ENCODE data around the gene PAGE2B.

DNA sequence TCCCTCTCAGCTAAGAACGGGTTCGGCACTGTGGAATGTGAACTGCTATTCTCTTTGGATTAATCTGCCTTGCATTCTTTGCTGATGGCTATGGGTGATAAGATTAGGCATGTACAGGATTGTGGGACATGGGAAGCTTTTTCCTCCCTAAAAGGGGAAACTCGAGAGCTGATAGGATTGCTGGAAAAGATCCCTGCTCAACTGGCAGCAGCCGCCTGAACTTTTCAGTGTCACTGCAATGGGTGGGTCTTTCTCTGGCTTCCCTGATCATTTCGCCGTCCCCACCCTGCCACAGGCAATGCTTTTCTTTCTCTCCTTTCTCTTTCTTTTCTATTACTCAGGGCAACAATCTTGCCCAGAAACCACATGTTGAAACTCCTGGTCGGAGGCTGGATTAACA, 34.5 kb downstream of the PAGE2B start:
- TF ChIP-seq, protein P1, sequence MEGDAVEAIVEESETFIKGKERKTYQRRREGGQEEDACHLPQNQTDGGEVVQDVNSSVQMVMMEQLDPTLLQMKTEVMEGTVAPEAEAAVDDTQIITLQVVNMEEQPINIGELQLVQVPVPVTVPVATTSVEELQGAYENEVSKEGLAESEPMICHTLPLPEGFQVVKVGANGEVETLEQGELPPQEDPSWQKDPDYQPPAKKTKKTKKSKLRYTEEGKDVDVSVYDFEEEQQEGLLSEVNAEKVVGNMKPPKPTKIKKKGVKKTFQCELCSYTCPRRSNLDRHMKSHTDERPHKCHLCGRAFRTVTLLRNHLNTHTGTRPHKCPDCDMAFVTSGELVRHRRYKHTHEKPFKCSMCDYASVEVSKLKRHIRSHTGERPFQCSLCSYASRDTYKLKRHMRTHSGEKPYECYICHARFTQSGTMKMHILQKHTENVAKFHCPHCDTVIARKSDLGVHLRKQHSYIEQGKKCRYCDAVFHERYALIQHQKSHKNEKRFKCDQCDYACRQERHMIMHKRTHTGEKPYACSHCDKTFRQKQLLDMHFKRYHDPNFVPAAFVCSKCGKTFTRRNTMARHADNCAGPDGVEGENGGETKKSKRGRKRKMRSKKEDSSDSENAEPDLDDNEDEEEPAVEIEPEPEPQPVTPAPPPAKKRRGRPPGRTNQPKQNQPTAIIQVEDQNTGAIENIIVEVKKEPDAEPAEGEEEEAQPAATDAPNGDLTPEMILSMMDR (IDR thresholded peaks at IDR 0.05; ENCODE audit: insufficient read depth, low read length, poor library complexity, severe bottlenecking): no peak
- TF ChIP-seq EZH2phosphoT487 (conservative IDR thresholded peaks at IDR 0.05; ENCODE audit: low read length): no peak

All from SU-DHL-6 (cell line).